Peyer's patch (tissue), 4 donors: Measurements from ENCODE around the gene ARRDC3.

Source experiments
- CTCF ChIP-seq, 6 experiments: fragments of 450-650 bp in 4 of 6; fragments of 200-600 bp in 2 of 6; sonication (generic) in 1 of 6; IDR thresholded peaks; one replicate each; pipeline ENCODE4 v1.5.1; 2017 to 2019; ENCODE audit warnings: antibody characterized with exemption in 6 of 6, mild to moderate bottlenecking in 3 of 6, moderate library complexity in 1 of 6
- POLR2A ChIP-seq, 2 donors: fragments of 450-650 bp; IDR thresholded peaks; one replicate each; pipeline ENCODE4 v1.5.1; 2017; ENCODE audit warnings: antibody characterized with exemption in 2 of 2, mild to moderate bottlenecking in 2 of 2, moderate library complexity in 2 of 2

DNA sequence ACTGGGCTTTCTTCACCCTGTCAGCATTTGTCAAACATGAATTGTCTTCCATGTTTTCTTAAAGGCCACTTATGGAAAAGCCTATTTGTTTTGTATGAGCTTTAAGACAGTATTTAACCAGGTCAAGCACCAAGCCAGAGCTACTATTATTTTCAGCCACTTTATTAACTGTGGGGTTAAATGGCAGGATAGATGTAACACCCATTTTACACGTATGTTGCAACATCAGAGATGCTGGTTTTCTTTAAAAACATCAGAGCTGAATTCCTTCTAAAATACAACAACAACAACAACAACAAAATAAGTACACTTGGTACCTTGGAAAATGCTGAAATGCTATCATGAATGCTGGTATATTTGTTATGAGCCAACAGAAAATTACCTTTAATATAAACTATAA, 13.6 kb downstream of the ARRDC3 start:
- no peak for TF ChIP-seq CTCF (IDR thresholded peaks at IDR 0.05)
- no peak for TF ChIP-seq POLR2A (IDR thresholded peaks at IDR 0.05)
